ENCODE results near the gene PACRG. TPM values are rescaled to one million over a fixed set of nuclear protein-coding genes. Genes with fewer than 3 reads are reported as not detected.

Gene PACRG
- total RNA-seq, 4 donors from 2014 or later = 1.7 to 7.7 (median 3.7) TPM

DNA sequence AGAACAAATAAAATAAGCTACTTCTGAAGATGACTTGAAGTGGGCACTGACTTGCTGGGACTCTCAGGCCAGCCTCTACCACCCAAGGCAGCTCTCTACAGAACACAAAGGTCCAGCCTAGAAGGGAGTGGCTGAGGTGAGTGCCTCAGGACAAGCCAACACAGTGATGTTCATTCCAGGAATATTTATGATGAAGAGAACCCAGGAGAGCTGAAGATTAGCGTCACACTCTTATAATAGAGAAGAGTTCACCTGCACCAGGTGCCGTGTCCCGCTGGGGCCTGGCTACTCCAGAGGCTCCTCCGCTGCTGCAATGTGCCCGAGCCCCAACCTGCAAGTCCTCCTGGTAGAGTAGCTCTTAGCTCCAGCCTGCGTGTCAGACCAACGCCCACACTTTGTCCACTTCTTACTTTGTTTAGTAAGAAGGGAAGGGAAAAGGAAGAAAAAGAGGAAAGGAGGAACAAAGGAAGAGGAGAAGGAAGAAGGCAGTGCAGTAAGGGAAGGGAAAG, 504.3 kb downstream of the PACRG start:
- Histone ChIP-seq H3K4me3 (replicated peaks in 1 of 3) (no peak overlapping the region), H3K27ac (no peak overlapping the region), H3K27me3 (no peaks in the 10 kb centered on the region), H3K36me3 (no peaks in the 10 kb centered on the region), H3K9me3 (no peaks in the 10 kb centered on the region), H3K4me1 (no peaks in the 10 kb centered on the region)
- no peak for DNase-seq
- TF ChIP-seq POLR2A (IDR thresholded peaks at IDR 0.05) = no peak
- TF ChIP-seq, protein P1, sequence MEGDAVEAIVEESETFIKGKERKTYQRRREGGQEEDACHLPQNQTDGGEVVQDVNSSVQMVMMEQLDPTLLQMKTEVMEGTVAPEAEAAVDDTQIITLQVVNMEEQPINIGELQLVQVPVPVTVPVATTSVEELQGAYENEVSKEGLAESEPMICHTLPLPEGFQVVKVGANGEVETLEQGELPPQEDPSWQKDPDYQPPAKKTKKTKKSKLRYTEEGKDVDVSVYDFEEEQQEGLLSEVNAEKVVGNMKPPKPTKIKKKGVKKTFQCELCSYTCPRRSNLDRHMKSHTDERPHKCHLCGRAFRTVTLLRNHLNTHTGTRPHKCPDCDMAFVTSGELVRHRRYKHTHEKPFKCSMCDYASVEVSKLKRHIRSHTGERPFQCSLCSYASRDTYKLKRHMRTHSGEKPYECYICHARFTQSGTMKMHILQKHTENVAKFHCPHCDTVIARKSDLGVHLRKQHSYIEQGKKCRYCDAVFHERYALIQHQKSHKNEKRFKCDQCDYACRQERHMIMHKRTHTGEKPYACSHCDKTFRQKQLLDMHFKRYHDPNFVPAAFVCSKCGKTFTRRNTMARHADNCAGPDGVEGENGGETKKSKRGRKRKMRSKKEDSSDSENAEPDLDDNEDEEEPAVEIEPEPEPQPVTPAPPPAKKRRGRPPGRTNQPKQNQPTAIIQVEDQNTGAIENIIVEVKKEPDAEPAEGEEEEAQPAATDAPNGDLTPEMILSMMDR (IDR thresholded peaks at IDR 0.05) = no peak
- WGBS, 2 donors = 77 to 82% methylated on average over 7 of the region's 7 CpGs
- intact Hi-C loops (cut with DNase I) = no loop called here

- no peak for TF ChIP-seq POLR2A (IDR thresholded peaks at IDR 0.05)
- TF ChIP-seq, protein P1 (IDR thresholded peaks at IDR 0.05) = no peak
- Histone ChIP-seq H3K9me3 (no peaks in the 10 kb centered on the region), H3K27ac (no peak overlapping the region), H3K27me3 (no peaks in the 10 kb centered on the region), H3K4me1 (no peaks in the 10 kb centered on the region), H3K4me3 (replicated peaks in 1 of 3) (no peak overlapping the region), H3K36me3 (no peaks in the 10 kb centered on the region)
- intact Hi-C loops (cut with DNase I) = no loop called here
- 84 to 88% methylated on average over 4 to 6 of the region's 6 CpGs for WGBS, 2 donors
- DNase-seq = no peak
Observed at GRCh38 chr6:163232649-163233048, 504.9 kb downstream of the PACRG start.

GRCh38 chr6:163237110-163237509, 509.3 kb downstream of the PACRG start:
- WGBS, 2 donors = 93 to 97% methylated on average over 2 of the region's 2 CpGs
- Histone ChIP-seq H3K4me3 (replicated peaks in 1 of 3) (no peak overlapping the region), H3K9me3 (no peaks in the 10 kb centered on the region), H3K4me1 (no peaks in the 10 kb centered on the region), H3K36me3 (no peaks in the 10 kb centered on the region), H3K27me3 (no peaks in the 10 kb centered on the region), H3K27ac (no peak overlapping the region)
- DNase-seq = no peak
- TF ChIP-seq, protein P1 (IDR thresholded peaks at IDR 0.05) = no peak
- no peak for TF ChIP-seq POLR2A (IDR thresholded peaks at IDR 0.05)
- intact Hi-C loops (cut with DNase I) = no loop called here

DNA sequence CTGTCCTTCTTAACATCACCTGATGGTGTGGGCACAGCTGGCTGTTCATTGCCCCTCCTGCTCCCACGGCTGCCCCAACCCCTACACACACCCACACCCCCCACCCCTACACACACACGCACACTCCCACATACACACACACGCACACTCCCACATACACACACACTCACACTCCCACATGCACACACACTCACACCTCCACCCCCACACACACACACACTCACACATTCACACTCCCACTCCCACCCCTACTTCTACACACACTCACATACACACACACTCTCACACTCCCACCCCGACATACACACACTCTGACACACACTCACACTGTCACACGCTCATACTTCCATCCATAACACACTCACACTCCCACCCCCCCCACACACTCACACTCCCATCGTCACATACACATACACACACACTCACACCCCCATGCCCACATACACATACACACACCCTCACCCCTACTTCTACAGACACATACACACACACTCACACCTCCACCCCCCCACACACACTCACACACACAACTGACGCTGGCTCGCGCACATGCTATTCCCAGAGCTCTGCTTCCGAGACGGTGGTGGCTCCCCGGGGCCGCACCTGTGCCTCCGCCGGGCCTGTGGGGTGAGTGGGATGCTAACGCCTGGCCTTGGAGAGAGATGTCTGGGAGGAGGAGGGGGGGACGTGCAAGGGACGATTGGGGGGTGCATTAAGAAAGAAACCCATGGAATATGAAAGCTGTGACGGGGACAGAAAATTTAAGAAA, 512.0 kb downstream of the PACRG start:
- no peaks in the 10 kb centered on the region for H3K9me3 ChIP-seq
- DNase-seq = no peak
- H3K36me3 ChIP-seq = no peaks in the 10 kb centered on the region
- H3K4me1 ChIP-seq = no peaks in the 10 kb centered on the region
- intact Hi-C loops (cut with DNase I) = no loop called here
- H3K27ac ChIP-seq = no peak overlapping the region
- H3K4me3 ChIP-seq (replicated peaks in 1 of 3) = no peak overlapping the region
- H3K27me3 ChIP-seq = no peaks in the 10 kb centered on the region
- 93 to 96% methylated on average over 19 of the region's 19 CpGs for WGBS, 2 donors
- TF ChIP-seq, protein P1 (IDR thresholded peaks at IDR 0.05) = no peak
- no peak for TF ChIP-seq POLR2A (IDR thresholded peaks at IDR 0.05)

GRCh38 chr6:163240556-163240955, 512.8 kb downstream of the PACRG start:
- 94 to 96% methylated on average over 17 of the region's 17 CpGs for WGBS, 2 donors
- H3K36me3 ChIP-seq = no peaks in the 10 kb centered on the region
- no peak for TF ChIP-seq POLR2A (IDR thresholded peaks at IDR 0.05)
- TF ChIP-seq, protein P1 (IDR thresholded peaks at IDR 0.05) = no peak
- intact Hi-C loops (cut with DNase I) = no loop called here
- no peak overlapping the region for H3K4me3 ChIP-seq (replicated peaks in 1 of 3)
- H3K9me3 ChIP-seq = no peaks in the 10 kb centered on the region
- no peak overlapping the region for H3K27ac ChIP-seq
- H3K27me3 ChIP-seq = no peaks in the 10 kb centered on the region
- DNase-seq = no peak
- no peaks in the 10 kb centered on the region for H3K4me1 ChIP-seq
